ENCODE measurements around the gene LSAMP.
"Not testable (repeated sequence)": the region's sequence is repeated elsewhere in the genome, so short reads cannot be mapped to it uniquely, and the experiment has no call there.

Gene LSAMP

GRCh38 chr3:115783938-115784738 is 661.1 kb downstream of the LSAMP start:
- no peaks in the 10 kb centered on the region for H3K9me2 ChIP-seq (replicated peaks; ENCODE audit: low read depth, low read length)
- H3K4me3 ChIP-seq (ENCODE audit: low read length, poor library complexity, severe bottlenecking): peak overlapping the region; percentile 70
- H3F3A ChIP-seq (ENCODE audit: low read depth): no peaks in the 10 kb centered on the region
- peak overlapping the region; percentile 74 for H3K9ac ChIP-seq (ENCODE audit: low read depth, low read length, poor library complexity, severe bottlenecking)
- no peaks in the 10 kb centered on the region for H3K79me2 ChIP-seq (ENCODE audit: insufficient read depth, low read length)
- peak overlapping the region; percentile 87 for H2AFZ ChIP-seq (ENCODE audit: low read length)
- no peaks in the 10 kb centered on the region for H3K9me3 ChIP-seq (ENCODE audit: insufficient read depth, low read depth, low read length)
- H3K27me3 ChIP-seq (ENCODE audit: insufficient read depth, low read length, poor library complexity, severe bottlenecking): no peaks in the 10 kb centered on the region
- H4K20me1 ChIP-seq (ENCODE audit: insufficient read depth, low read length, poor library complexity, severe bottlenecking): no peaks in the 10 kb centered on the region
- H3K4me1 ChIP-seq (ENCODE audit: insufficient read depth, low read length, poor library complexity, severe bottlenecking): peaks cover 10% of the 10 kb centered on the region
- peak; percentile 92 for TF ChIP-seq CTCF (conservative IDR thresholded peaks at IDR 0.05; ENCODE audit: low read length)
- TF ChIP-seq EZH2phosphoT487 (IDR thresholded peaks at IDR 0.05; ENCODE audit: borderline replicate concordance): no peak
- H3K36me3 ChIP-seq (ENCODE audit: insufficient read depth, low read length): no peaks in the 10 kb centered on the region
- H3K4me2 ChIP-seq (ENCODE audit: low read depth, low read length, poor library complexity, severe bottlenecking): peak overlapping the region; percentile 72

- not testable (repeated sequence) for H3K36me3 ChIP-seq (ENCODE audit: insufficient read depth, low read length); H3K4me1 ChIP-seq (ENCODE audit: insufficient read depth, low read length, poor library complexity, severe bottlenecking); H3F3A ChIP-seq (ENCODE audit: low read depth); H4K20me1 ChIP-seq (ENCODE audit: insufficient read depth, low read length, poor library complexity, severe bottlenecking); H3K9me3 ChIP-seq (ENCODE audit: insufficient read depth, low read depth, low read length); H3K79me2 ChIP-seq (ENCODE audit: insufficient read depth, low read length); H3K9me2 ChIP-seq (replicated peaks; ENCODE audit: low read depth, low read length); H3K27me3 ChIP-seq (ENCODE audit: insufficient read depth, low read length, poor library complexity, severe bottlenecking)
- H3K4me2 ChIP-seq (ENCODE audit: low read depth, low read length, poor library complexity, severe bottlenecking): peak overlapping the region; percentile 72
- H3K9ac ChIP-seq (ENCODE audit: low read depth, low read length, poor library complexity, severe bottlenecking): peak overlapping the region; percentile 74
- peak overlapping the region; percentile 70 for H3K4me3 ChIP-seq (ENCODE audit: low read length, poor library complexity, severe bottlenecking)
- peak overlapping the region; percentile 87; the same call in 1 of the 2 replicates for H2AFZ ChIP-seq (ENCODE audit: low read length)
These were observed 661.9 kb downstream of the LSAMP start for GRCh38 chr3:115783426-115783825.

GRCh38 chr3:115779011-115779410 is 666.3 kb downstream of the LSAMP start:
- H2AFZ ChIP-seq (ENCODE audit: low read length): no peak overlapping the region
- H3K79me2 ChIP-seq (ENCODE audit: insufficient read depth, low read length): no peaks in the 10 kb centered on the region
- H3K9me2 ChIP-seq (replicated peaks; ENCODE audit: low read depth, low read length): no peaks in the 10 kb centered on the region
- no peak overlapping the region for H3K4me3 ChIP-seq (ENCODE audit: low read length, poor library complexity, severe bottlenecking)
- H3K9me3 ChIP-seq (ENCODE audit: insufficient read depth, low read depth, low read length): no peaks in the 10 kb centered on the region
- H3K27me3 ChIP-seq (ENCODE audit: insufficient read depth, low read length, poor library complexity, severe bottlenecking): no peaks in the 10 kb centered on the region
- no peak for TF ChIP-seq EZH2phosphoT487 (IDR thresholded peaks at IDR 0.05; ENCODE audit: borderline replicate concordance)
- no peaks in the 10 kb centered on the region for H3K4me1 ChIP-seq (ENCODE audit: insufficient read depth, low read length, poor library complexity, severe bottlenecking)
- no peaks in the 10 kb centered on the region for H4K20me1 ChIP-seq (ENCODE audit: insufficient read depth, low read length, poor library complexity, severe bottlenecking)
- H3K4me2 ChIP-seq (ENCODE audit: low read depth, low read length, poor library complexity, severe bottlenecking): no peak overlapping the region
- H3F3A ChIP-seq (ENCODE audit: low read depth): no peaks in the 10 kb centered on the region
- H3K9ac ChIP-seq (ENCODE audit: low read depth, low read length, poor library complexity, severe bottlenecking): no peak overlapping the region
- no peaks in the 10 kb centered on the region for H3K36me3 ChIP-seq (ENCODE audit: insufficient read depth, low read length)

GRCh38 chr3:115772951-115773350 is 672.3 kb downstream of the LSAMP start:
- Histone ChIP-seq H4K20me1 (ENCODE audit: insufficient read depth, low read length, poor library complexity, severe bottlenecking) (no peaks in the 10 kb centered on the region), H3F3A (ENCODE audit: low read depth) (no peaks in the 10 kb centered on the region), H3K4me1 (ENCODE audit: insufficient read depth, low read length, poor library complexity, severe bottlenecking) (no peaks in the 10 kb centered on the region), H3K4me3 (ENCODE audit: low read length, poor library complexity, severe bottlenecking) (no peak overlapping the region), H3K27me3 (ENCODE audit: insufficient read depth, low read length, poor library complexity, severe bottlenecking) (no peaks in the 10 kb centered on the region), H3K36me3 (ENCODE audit: insufficient read depth, low read length) (no peaks in the 10 kb centered on the region), H2AFZ (ENCODE audit: low read length) (no peak overlapping the region), H3K79me2 (ENCODE audit: insufficient read depth, low read length) (no peaks in the 10 kb centered on the region), H3K4me2 (ENCODE audit: low read depth, low read length, poor library complexity, severe bottlenecking) (no peak overlapping the region), H3K9ac (ENCODE audit: low read depth, low read length, poor library complexity, severe bottlenecking) (no peak overlapping the region), H3K9me2 (replicated peaks; ENCODE audit: low read depth, low read length) (no peaks in the 10 kb centered on the region), H3K9me3 (ENCODE audit: insufficient read depth, low read depth, low read length) (no peaks in the 10 kb centered on the region)
- no peak for TF ChIP-seq EZH2phosphoT487 (IDR thresholded peaks at IDR 0.05; ENCODE audit: borderline replicate concordance)
- TF ChIP-seq CTCF (conservative IDR thresholded peaks at IDR 0.05; ENCODE audit: low read length): no peak
